GM19023 (cell line): ENCODE measurements around the gene TCF4.

ENCODE experiments used
- ATAC-seq: cut with Tn5 transposase; IDR thresholded peaks from one replicate; pipeline ENCODE4 v1.9.1; 2021; ENCODE audit warnings: mild to moderate bottlenecking, moderate library complexity; ENCODE audit not compliant: unreplicated experiment

Gene TCF4

DNA sequence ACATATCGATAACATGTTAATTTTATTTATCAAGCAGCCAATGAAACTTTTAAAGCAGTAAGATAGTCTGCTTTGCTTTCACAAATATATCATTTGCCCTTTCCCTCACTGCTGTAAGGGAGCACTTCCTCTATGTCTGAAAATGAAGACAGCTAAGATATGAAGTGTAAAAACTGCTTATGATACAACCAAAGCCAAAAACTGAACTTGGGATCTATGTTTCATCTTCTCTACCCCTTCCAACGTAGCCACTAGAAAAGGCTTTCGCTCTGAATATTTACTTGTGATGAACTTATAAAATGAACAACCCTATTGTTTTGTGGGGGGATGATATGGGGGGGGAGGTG lies 140.3 kb downstream of the TCF4 start:
- no peak for ATAC-seq

DNA sequence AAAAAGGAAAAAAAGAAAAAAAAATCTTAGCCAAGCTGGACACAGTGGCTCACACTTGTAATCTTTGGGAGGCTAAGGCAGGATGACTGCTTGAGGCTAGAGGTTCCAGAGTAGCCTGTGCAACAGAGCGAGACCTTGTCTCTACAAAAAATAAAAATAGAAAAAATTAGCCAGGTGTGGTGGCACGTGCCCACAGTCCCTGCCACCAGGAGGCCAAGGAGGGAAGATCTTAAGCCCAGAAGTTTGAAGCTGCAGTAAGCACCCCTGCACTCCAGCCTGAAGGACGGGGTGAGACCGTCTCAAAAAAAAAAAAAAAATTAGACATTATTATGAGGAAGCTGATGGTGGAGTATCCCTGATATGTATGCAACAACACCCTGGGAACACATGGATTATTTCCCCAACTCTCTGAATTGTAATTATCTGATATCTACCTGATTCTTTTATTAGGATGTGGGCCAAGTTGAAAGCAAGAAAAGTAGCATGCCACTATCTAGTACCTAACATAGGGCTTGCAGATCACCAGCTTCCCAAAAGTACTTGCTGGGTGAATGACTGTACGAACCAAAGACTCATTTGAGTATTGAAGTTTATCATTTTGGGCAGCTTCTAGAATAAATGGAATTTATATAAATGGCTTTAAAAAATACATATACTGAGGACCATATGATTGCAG lies 140.9 kb downstream of the TCF4 start:
- no peak for ATAC-seq

DNA sequence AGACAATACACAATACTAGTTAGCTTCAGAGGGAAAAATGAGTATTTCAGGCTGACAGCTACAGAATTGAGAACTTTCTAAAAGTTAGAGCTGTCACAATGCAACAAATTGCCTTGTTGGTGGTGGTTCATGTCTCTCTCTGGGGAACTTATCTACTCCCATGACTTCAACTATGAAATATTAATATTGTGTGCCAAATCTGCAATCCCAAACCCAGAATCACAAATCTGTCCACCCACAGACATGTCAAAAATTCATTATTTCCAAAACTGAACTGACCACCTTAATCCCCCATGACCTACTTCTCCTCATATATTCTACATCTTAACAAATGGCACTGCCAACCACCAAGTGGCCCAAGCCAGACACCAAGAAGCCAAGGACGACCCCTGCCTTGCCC lies 143.5 kb downstream of the TCF4 start:
- no peak for ATAC-seq

DNA sequence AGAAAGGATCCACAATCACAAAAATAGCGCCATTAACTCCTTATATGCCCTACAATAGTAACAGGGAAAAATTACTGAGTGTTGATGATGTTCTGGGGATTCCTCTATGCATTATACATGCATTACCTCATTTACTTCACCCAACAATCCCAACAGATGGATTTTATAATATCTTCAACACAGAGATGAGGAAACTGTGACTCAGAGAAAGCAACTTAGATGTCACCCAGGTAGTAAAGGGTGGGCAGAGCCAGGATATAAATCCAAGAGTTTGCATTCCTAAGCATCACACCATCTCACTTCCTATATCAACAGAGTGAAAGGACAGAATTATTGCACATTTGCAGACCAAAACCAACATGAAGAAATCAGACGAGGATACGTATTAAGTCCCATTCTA lies 144.2 kb downstream of the TCF4 start:
- ATAC-seq, result no peak

DNA sequence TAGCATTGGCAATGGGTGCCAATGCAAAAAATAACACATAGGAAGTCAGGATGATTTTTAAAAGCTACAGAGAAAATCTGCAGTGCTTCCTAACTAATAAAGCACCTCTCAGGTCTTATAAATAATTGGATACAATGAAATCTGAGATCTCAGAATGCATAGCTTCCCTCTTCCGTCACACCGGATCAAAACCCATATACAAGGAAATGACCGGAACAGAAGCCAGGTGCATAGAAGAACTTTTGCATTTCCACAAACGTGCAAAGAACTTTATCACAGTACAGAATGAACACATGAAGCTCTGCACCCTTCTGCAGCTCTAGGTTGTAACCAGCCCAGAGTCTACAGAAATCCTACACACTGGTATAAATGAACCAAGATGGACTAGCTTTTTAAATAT lies 145.4 kb downstream of the TCF4 start:
- no peak for ATAC-seq

DNA sequence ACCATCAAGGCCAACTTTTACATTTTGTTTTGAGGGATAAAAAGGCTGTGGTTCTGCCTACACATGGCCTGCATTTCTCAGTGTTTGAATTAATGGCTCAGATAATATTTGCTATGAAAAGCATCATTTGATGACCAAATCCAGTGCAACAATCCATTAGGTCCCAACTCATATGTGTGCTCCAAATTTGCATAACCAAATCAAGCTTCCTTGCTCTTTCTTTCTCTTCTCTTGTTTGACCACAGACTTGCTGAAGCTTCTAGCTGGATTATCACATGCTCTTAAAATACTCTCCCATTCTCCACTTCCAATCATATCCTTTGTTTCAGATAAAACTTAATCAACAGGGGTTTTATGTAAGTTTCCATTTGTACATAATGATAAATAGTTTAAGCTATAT lies 147.0 kb downstream of the TCF4 start:
- ATAC-seq, result no peak

DNA sequence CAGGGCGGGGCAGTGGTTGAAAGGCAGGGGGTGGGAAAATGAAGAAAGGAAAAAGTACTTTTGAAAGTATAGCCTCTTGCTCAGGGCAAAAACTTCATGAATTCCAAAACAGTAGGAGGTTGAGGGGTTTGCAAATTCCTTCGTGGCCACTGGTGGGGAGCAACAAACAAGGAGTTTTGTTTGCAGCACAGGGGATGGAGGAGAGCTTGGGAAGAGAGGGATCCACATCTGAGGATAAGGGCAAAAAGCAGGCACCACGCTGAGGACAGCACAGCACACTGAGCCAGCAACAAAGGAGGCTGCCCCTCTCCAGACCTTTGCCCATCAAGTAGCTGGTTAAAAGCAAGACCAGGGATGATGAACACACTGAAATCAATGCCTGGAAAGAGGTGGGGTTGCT lies 148.9 kb downstream of the TCF4 start:
- no peak for ATAC-seq

DNA sequence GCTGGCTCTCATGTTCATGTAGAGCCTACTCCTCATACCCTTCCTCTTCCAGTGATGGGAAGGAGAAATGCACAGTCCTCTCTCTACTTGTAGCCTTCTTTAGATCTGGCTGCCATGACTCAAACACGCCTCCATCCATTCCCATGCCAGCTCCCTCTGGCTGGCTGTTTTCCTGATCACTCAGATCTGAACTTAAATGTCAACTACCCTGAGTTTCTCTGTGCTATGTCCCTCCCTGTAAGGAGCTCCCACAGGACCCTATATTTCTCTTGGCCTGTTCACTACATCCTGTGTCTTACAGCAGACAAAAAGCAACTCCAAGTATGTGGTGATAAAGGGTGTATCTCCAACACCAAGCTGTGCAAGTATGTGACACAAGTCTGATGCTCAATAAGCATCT lies 152.4 kb downstream of the TCF4 start:
- no peak for ATAC-seq

DNA sequence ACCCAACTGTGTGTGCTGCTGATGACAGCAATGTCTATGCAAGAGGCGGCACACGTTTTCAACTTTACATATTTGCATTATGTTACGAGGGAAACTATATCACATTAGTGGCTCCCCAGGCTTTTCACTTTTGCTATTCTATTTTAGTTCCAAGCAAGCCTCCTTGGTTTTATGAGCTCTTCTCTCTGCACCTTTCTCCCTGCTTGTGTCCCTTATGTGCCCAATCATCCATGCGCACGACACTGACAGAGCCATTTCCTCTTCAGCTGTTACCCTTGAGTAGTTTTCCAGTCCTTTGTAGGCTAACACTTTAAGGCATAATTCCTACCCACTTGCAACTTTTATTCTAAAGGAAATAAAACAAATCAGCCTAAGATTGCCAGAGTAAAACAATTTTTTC lies 154.3 kb downstream of the TCF4 start:
- no peak for ATAC-seq

DNA sequence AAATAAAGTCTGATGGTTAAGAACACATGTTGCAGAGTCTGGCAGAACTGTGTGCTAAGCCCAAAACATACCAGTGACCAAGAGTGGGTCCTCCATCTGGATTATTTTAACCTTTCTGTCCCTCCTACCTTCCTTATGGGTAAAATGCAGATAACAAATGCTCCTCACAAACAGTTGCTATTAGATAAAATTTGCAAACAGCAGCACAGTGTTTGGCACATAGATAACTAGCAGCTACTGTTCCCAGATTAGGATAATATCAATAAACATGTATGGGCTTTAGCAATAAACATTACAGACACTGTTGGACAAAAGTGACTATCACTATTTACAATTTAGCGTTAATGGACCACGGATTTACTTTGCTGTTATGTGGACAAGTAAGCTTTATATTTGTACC lies 154.9 kb downstream of the TCF4 start:
- no peak for ATAC-seq

DNA sequence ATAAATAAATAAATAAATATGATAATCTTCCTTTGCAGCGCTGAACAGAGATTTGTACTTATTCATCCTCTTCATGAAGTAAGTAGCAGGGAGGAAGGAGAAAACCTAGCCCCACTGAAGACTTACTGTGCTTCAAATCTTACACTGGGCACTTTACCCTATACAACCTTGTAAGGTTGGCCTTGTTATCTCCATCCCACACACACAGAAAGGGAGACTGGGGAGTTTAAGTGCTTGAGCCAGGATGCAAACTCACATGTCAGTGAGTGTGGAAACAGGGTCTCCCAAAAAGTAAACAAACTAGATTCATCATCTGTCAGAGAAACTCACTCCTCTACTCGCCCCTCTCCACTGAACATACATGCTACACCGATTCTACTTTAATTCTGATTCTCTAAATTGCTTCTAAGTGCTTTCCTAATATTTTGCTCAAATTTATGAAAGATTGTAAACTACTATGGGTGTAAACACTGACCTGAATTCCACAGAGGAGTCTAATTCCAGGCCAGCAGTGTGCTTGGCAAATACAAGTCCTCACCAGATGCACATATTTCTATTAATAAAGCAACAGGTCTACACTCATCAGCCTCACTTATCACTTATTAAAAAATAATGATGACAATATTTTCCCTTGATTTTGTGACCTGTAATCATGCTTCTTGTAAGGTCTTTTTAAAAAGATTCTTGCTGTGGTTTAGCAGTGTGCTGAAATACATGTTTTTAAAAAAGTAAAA lies 155.5 kb downstream of the TCF4 start:
- no peak for ATAC-seq

DNA sequence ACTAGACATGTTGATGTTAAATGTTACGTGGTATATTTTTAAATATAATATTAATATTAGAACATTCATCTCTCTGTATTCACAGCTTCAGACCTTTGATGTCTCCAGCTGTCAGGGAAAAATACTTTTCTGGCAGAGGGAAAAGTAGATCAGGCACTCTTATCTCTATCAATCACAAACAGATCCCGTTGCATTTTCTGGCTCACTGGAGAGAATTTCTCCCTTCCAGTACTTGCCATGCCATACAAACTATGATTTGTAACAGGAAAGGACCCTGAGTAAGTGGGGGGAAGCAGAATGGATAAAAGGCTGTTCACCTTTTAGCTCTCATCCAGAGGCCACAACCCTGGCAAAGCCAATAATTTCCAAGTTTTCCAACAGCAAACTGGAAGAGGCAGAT lies 158.0 kb downstream of the TCF4 start:
- no peak for ATAC-seq

DNA sequence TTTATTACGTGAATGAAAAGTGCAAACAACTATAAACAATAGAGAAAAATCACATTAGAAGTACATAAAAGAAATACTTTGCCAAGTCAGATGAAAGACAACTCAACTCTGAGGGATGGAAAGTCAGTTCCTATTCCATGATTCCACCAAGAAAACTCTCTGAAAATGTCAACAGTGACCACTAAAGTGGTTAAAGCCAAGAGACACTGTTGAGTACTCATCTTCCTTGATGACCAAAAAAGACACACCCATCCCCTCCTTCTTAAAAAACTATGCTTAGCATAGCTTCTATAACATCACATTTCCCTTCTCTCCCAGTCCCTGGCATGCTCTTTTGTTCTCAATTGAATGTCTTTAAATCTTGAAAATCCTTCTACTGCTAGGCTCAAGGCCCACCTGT lies 160.0 kb downstream of the TCF4 start:
- ATAC-seq, result no peak

DNA sequence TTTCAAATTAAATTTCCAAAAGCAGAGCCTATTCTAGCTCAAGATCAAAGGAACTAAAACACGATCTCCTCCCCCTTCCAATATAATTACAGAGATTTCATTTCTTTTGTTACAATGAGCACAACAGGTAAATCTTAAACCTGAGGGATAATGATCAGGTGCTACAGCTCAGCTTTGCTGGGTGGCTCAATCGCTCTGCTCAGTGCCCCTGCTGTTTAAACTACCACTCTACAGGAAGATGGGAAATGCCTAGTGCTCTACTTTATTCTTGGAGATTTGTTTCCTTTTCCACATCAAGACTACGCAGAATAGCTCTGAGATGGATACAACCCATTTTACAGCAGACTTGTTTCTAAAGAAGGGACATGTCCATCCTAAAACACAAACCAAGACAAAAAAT lies 162.3 kb downstream of the TCF4 start:
- ATAC-seq, result no peak

DNA sequence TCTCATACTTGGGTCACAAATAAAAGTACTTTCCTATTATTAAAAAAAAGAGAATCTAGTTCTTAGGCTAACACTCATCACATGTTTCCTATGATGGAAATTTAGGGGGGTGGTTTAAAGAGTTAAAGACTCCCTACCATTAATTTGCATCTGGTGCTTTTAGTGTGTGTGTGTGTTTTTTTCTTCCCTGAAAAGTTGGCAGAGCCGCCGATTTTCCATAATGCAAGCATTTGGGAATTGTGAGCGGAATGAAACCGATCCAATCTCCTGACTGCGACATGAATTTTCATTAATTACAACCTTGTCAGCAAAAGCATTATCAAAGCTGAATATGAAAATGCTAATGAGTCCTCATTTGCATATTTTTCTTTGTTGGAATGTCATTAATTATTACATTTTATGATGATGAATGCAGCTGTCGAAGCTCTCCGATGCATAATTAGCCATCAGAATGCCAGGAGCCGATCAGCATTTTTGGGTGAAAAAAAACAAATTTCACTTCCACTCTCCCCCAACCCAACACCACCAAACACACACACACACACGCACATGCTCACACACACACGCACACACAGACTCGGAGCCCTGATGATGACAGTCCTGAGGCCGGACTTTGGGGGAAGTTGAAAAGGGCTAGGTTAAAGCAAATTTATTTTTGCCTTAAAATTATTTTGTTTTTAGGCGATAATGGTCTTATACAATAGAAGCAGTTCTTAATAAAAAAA lies 165.4 kb downstream of the TCF4 start:
- ATAC-seq, result no peak

DNA sequence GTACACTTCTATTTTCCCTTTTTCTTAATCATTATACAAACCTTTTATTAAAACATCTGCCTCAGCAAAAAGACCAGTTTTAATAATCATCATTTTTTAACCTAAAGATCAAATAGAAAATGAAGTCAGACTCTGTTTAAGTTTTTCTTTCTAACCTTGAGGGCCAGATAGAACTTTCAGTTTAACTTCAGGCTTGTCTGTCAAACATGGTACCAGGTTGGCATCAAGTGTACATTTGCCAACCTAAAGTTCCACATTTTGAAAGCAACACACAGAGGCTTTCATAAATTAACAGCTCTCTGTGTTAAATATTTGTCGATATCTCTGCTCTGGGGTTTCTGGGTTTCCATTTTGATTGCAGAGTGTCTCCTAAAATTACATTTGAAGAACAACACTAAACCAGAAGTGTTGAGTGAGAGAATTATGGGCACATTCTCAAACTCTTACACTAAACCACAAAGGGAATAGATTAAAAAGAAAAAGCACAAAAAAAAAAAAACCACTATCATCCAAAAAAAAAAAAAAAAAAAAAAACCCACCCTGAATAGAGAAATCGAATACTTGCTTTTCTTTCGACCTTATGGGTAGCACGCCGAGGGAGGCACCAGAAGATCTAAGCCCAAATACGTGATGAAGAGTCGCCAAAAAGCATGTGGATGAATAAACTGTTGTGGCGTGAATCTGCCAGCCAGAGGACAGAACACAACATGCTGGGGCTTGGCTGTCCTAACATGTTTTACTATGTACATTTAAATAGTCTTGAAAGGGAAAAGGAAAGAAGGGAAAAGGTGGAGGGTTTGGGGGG lies 166.2 kb downstream of the TCF4 start:
- ATAC-seq, result no peak

DNA sequence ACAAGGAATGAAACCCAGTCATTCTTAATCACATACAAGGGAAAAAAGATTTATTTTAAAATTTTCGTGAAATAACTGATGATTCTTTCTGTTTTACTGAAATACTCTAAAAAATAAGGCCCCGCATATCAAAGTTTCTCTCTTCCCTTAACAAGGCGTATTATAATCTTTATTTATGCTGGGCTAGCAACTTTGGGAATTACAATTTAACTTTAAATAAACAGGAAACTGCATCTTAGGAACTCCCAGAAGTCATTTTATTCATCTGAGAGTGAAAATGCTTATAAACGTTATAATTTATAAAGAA lies 166.7 kb downstream of the TCF4 start:
- no peak for ATAC-seq

DNA sequence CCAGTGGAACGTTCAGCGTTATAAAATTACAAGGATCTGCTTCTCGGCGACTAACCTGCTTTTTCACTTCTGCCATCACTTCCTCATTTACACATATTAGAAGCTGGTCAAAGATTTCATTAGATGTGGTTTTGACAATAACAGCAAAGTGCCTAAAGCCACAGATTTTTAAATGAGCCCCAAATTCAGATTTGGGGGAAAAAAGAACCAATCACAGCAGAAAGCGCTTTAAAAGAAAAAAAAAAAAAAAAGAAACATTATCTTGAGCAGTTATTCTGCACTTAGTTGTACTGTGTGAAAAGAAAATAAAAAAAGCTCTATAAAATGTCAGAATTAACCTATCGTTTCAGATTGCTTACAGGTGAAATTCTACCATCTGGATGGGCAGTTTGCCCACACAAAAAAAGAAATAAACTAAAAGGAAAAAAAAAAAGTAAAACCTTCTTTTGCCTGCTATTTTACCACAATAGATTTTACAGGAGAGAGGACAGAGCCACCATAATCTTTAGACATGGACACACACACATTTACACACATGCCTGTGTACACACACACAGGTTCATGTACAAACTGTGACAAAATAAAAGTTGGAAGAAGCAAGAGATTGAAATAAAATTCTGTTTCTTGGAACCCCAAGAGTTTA lies 167.2 kb downstream of the TCF4 start:
- ATAC-seq, result no peak

DNA sequence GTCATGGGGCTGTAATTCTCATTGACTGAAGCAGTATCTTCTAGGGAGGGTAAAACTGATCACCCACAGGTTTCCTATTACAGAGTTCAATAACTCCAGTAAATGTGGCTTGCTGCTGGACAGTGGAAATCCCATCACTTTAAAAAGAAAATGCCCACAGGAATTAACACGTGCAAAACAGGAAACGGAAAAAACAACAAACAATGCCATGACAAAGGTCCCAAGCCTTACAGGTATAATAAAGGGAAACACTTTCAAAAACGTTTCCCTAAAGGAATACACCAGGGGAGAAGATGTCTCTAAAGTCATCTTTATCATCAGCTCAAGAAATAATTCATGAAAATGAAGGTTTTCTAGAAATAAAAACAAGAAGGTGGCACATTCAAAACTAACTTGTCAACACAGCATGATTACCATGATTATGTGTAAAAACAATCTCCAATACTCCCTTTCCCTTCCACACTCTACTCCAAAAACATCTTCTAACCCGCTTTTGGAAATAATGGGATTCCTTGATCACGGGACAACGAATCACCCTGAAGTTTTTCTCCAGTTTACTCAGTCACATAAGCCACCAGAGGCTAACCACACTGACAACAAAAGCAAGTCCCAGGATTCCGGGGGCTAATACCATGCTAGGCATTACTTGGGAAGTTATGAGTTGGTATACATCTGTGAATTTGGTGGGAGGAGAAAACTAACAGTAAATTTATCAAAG lies 167.9 kb downstream of the TCF4 start:
- ATAC-seq, result no peak

DNA sequence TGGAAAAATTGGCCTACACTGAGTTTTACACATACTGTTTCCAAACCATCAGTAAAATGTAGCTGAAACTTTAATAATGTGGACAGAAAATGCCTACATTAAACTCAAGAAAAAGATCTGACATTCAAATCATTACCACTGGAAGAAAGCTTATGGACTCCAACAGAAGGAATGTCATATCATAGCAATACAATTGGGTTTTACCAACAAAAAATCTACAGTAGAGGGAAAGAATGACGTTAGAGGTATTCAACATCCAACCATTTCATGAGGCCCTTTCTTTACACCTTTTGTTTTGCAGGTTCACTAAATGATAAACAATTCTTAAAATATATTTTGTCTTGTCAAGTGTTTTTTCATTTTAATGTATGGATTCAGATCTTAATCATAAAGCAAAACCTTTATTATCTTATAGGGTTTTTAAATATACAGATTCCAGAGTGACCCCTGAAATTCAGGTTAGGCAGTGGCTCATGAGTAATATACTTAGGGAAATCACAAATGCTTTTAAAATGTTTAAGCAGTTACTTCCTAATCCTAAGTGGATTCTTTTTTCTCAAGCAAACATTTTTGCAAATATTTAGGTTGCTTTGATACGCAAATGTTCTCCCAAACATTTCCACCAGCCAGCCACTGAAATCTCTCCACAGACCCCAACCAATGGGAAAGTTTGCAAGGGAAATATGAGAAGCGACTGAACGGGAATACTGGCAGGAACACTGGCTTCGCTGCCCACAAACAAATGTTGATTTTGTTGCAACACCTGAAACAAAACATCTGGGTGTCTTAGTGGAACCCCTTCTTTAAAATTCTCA lies 168.7 kb downstream of the TCF4 start:
- ATAC-seq, result no peak
